VCaP (cell line): Measurements from ENCODE around the gene FER1L5.

ENCODE experiments used
- H3K27ac ChIP-seq: fragments of 450-650 bp; 2 replicates; pipeline ENCODE4 v1.5.1; 2017
- CTCF ChIP-seq: fragments of 450-650 bp; conservative IDR thresholded peaks from 2 replicates; pipeline ENCODE4 v1.5.1; 2017; ENCODE audit warnings: mild to moderate bottlenecking, moderate library complexity

Gene FER1L5

DNA sequence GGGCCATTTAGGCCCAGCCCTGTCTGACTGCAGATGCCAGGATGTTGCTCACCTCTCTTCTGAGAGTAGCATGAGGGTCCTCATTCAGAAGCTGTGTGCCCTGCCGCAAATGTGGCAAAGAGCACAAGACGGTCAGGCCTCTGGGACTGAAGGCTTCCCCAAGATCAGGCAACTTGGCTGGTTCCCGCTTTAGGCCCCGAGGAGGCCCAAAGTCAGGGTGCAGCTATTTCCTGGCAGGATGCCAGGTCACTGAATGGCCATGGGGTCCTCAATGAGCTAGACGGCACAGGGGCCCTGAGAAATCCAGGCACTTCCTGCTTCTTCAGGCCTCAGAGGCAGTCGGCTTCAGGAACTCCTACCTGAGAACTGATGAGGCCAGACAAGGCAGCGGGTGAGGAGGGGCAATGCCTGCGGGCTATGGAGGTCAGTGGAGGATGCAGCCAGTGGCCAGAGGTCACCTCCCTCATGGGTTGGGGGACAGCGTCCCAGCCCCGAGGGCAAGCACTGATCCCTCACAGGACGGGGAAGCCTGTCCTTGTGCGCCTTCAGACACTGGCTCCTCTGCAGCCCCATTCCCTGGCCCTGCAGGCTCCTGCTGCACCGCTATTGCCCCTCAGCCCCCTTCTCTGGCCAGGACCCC lies 52.4 kb downstream of the FER1L5 start:
- H3K27ac ChIP-seq = no peak overlapping the region
- no peak for TF ChIP-seq CTCF

DNA sequence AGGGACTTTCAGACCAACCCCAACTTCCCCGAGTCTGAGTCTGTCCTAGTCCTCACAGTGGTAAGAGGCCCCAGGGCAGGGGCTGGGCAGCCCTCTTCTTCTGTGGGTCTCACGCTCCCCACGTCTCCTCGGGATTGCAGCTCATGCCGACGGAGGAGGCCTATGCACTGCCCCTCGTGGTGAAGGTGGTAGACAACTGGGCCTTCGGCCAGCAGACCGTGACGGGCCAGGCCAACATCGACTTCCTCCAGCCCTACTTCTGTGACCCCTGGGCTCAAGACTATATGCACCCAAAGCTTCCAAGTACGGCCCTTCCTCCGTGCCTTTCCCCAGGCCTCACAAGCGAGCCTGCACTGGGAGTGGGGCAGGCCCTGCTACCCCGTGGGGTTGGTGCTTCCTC lies 53.0 kb downstream of the FER1L5 start:
- no peak overlapping the region for H3K27ac ChIP-seq
- TF ChIP-seq CTCF = no peak

GRCh38 chr2:96697476-96697875 lies 54.9 kb downstream of the FER1L5 start:
- H3K27ac ChIP-seq = no peak overlapping the region
- TF ChIP-seq CTCF = no peak

DNA sequence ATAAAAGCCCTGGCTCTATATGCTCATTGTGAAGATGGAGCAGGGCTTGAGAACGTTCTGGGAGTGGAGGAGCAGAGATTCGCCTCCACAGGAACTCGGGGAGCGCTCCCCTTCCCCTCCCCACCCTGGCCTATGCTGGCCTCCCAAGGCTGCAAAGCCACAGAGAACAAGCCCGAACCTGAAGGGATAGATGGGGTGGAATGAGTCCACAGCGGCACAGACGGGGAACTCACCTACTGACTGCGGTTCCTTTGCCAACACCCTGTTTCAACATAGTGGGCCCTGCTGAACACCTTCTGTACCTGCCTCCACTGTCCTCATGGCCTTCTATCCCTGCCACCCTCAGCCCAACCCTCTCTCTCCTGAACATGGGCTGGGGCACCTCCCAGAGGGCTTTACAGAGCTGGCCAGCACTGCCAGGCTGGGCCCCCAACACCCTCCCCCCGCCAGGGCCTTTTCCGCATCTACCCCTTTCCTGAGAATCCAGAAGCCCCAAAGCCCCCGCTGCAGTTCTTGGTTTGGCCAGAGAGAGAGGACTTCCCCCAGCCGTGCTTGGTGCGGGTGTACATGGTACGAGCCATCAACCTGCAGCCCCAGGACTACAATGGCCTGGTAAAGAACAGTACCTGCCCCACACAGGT lies 55.8 kb downstream of the FER1L5 start:
- H3K27ac ChIP-seq = no peak overlapping the region
- no peak for TF ChIP-seq CTCF

- H3K27ac ChIP-seq = no peak overlapping the region
- no peak for TF ChIP-seq CTCF
These were observed 56.5 kb downstream of the FER1L5 start for GRCh38 chr2:96699021-96699420.

- H3K27ac ChIP-seq = no peak overlapping the region
- no peak for TF ChIP-seq CTCF
These were observed 57.1 kb downstream of the FER1L5 start for GRCh38 chr2:96699621-96700020.

- no peak for TF ChIP-seq CTCF
- no peak overlapping the region for H3K27ac ChIP-seq
These were observed 57.5 kb downstream of the FER1L5 start for GRCh38 chr2:96700086-96700485.
